Caki2 (cell line): ENCODE measurements around the gene CFHR1. TPM values are rescaled to one million over a fixed set of nuclear protein-coding genes. Genes with fewer than 3 reads are reported as not detected.
A peak's percentile ranks its signal among the peaks of the same experiment; 100 is the strongest.

Experiments used
- DNase-seq: peaks from one replicate; pipeline ENCODE4 v3.0.0-alpha.2; 2015; ENCODE audit warnings: low read depth
- in situ Hi-C: cut with HindIII; loops from 2 replicates; pipeline ENCODE4 v1.10.0; 2016; ENCODE audit warnings: low sequenced_read_pairs, low pct_unique_long_range_greater_than_20kb, mixed read lengths
- total RNA-seq: library from RNA; depleted of rRNA; stranded (reverse); fragments of >200 nt; shearing (Covaris generic); gene quantifications from 2 replicates; pipeline ENCODE4 v1.2.3, GENCODE V29; 2014; ENCODE audit warnings: low replicate concordance; rRNA removed

Gene CFHR1
- total RNA-seq, 1 experiment from 2014 or later, result 1.0 TPM

DNA sequence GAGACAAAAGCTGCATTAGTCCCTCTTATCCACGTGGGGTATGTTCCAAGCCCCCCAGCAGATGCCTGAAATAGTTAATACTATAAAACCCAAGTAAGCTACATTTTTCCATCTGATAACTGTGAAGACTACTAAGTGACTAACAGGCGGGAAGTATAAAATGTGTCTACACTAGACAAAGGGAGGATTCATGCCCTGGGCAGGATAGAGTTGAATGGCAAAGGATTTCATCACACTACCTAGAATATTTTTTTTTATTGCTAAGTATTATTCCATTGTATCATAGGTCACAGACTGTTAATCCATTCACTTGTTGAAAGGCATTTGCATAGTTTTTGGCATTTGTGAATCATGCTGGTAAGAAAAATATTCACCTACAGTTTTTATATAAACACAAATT is 41.9 kb downstream of the CFHR1 start:
- in situ Hi-C loops, result no loop called here
- no peak for DNase-seq

DNA sequence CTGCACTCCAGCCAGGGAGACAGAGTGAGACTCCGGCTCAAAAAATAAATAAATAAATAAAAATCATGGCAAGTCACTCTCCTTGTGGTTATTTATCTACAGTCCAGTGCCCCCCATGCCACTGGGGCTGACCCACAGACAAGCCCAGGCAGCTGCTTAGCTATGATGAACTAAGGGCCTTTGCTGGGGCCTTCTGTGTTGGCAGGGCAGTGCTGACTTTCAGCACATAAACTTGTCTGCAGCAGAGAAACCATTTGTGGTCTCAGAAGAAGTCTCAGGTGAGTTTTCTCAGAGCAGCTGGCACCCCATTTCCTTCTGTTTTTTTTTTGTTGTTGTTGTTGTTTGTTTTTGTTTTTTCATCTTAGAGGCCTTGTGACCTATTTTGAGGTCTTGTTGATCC is 47.4 kb downstream of the CFHR1 start:
- in situ Hi-C loops, result no loop called here
- DNase-seq, result no peak

DNA sequence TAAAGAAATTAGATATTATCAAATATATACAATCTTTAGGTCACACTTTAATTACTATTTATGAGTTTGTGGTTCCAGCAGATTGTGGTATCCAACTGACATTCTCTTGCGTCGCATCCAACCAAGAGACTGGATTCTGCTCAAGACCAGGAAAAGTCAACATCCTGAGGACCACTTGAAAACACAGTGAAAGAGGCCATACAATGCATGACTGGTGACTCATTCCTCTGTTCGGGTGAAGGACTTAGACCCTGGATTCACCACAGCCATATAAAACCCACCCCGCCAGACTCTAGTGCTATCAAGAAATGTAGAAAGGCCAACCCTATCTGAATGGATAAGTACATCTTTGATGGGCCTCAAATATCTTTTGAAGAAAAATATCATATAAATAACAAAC is 53.9 kb downstream of the CFHR1 start:
- DNase-seq, result no peak
- in situ Hi-C loops, result no loop called here

DNA sequence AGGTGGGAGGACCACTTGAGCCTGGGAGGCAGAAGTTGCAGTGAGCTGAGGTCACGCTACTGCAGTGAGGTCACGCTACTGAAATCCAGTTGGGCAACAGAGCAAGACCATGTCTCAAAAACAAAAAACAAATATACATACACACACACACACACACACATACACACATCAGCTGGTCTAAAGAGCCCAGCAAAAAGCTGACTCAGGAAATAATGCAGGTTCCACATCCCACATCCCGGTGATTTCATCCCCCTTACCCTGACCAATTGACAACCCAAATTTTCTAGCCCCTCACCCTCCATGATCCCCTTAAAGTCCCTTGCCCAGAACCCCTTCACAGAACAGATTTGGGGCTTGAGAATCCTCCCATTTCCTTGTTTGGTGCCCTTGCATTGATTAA is 56.4 kb downstream of the CFHR1 start:
- no peak for DNase-seq
- in situ Hi-C loops, result no loop called here

DNA sequence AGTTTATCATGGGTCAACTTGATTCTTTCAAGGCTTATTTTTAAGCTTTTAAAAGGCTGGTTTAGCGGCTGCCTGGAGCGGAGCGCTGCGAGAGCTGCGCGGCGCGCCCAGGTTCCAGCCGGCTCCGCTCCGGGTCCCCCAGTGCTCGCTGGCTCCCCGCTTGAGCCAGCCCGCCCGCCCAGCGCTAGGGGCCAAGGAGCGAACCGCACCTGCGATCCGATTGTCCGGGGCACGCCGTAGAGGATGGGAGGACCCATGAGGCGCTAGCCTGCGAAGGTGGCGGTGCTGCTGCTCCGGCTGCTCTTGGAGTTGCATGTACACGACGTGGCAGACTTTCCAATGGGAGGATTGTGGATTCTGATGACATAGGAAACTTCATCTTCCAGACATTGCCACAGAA is 58.4 kb downstream of the CFHR1 start:
- in situ Hi-C loops, result no loop called here
- DNase-seq, result peak; percentile 10

Other genes with a start within 250 kb of the CFHR1 start
- 0.03 and 0.12 TPM in 2 replicates for gene KCNT2, start 211.3 kb upstream of the CFHR1 start, total RNA-seq
- gene CFH, start 167.7 kb upstream of the CFHR1 start, total RNA-seq, result 2.8 and 5.7 TPM in 2 replicates
- gene CFHR3, start 44.9 kb upstream of the CFHR1 start, total RNA-seq, result not detected in 2 replicates
- not detected in 2 replicates for gene CFHR4, start 68.3 kb downstream of the CFHR1 start, total RNA-seq
- not detected in 2 replicates for gene CFHR2, start 124.0 kb downstream of the CFHR1 start, total RNA-seq
- not detected in 2 replicates for gene CFHR5, start 157.8 kb downstream of the CFHR1 start, total RNA-seq
- not detected in 2 replicates for gene F13B, start 247.5 kb downstream of the CFHR1 start, total RNA-seq